Lower lobe of right lung (tissue), 2 donors: ENCODE data around the gene MIER1. TPM values are rescaled to one million over a fixed set of nuclear protein-coding genes. Genes with fewer than 3 reads are reported as not detected.
"Not testable (repeated sequence)": the region's sequence is repeated elsewhere in the genome, so short reads cannot be mapped to it uniquely, and the experiment has no call there.

Experiments
- ATAC-seq, 2 donors: fragments of 200-7000 bp; cut with Tn5 transposase; one replicate each; pipeline ENCODE4 v1.9.1; 2020 to 2022; ENCODE audit warnings: mild to moderate bottlenecking in 2 of 2, moderate library complexity in 2 of 2
- DNase-seq: peaks from one replicate; pipeline ENCODE4 v3.0.0-alpha.2; 2020
- H3K27ac ChIP-seq: fragments of 200-600 bp; one replicate; pipeline ENCODE4 v1.8.0; 2022
- H3K27me3 ChIP-seq: fragments of 200-600 bp; one replicate; pipeline ENCODE4 v1.8.0; 2022; ENCODE audit warnings: low read depth
- H3K36me3 ChIP-seq: fragments of 200-600 bp; one replicate; pipeline ENCODE4 v1.8.0; 2022; ENCODE audit warnings: mild to moderate bottlenecking
- H3K4me1 ChIP-seq: fragments of 200-600 bp; one replicate; pipeline ENCODE4 v1.8.0; 2022
- H3K4me3 ChIP-seq: fragments of 200-600 bp; one replicate; pipeline ENCODE4 v1.8.0; 2022; ENCODE audit warnings: mild to moderate bottlenecking
- H3K9me3 ChIP-seq: fragments of 200-600 bp; one replicate; pipeline ENCODE4 v1.8.0; 2022
- intact Hi-C: fragments of 100-400 bp; cut with DNase I; formaldehyde crosslinking; loops from one replicate; pipeline ENCODE4 v1.11.0; 2022
- long read RNA-seq: library from polyadenylated mRNA; unstranded; transcript quantifications from one replicate; pipeline ENCODE4 v2.0.0, GENCODE V29; 2021
- total RNA-seq: library from RNA; stranded (reverse); fragmentation: NEBNext Ultra II Directional; extraction: Animal tissue kit (Norgen Biotek cat#: 25700); gene quantifications from one replicate; pipeline ENCODE4 v1.2.1, GENCODE V29; 2021
- TF ChIP-seq, protein P1 (sequence below): fragments of 200-600 bp; IDR thresholded peaks from one replicate; pipeline ENCODE4 v1.8.0; 2022; ENCODE audit warnings: antibody characterized with exemption, mild to moderate bottlenecking
- donor health status: DM: no; HTN: yes; CAD: no; lungs with severe emphysema.

MIER1 gene
- total RNA-seq, result 44.0 TPM
- long read RNA-seq, full-length matches to known transcripts, result 18 of 42 reads
- long read RNA-seq, partial matches to known transcripts, result 8 of 42 reads
- long read RNA-seq, other reads (novel, unspliced or antisense), result 16 of 42 reads

- no peaks in the 10 kb centered on the region for H3K27me3 ChIP-seq
- no peaks in the 10 kb centered on the region for H3K36me3 ChIP-seq
- DNase-seq, result peak; percentile 99
- TF ChIP-seq, protein P1, sequence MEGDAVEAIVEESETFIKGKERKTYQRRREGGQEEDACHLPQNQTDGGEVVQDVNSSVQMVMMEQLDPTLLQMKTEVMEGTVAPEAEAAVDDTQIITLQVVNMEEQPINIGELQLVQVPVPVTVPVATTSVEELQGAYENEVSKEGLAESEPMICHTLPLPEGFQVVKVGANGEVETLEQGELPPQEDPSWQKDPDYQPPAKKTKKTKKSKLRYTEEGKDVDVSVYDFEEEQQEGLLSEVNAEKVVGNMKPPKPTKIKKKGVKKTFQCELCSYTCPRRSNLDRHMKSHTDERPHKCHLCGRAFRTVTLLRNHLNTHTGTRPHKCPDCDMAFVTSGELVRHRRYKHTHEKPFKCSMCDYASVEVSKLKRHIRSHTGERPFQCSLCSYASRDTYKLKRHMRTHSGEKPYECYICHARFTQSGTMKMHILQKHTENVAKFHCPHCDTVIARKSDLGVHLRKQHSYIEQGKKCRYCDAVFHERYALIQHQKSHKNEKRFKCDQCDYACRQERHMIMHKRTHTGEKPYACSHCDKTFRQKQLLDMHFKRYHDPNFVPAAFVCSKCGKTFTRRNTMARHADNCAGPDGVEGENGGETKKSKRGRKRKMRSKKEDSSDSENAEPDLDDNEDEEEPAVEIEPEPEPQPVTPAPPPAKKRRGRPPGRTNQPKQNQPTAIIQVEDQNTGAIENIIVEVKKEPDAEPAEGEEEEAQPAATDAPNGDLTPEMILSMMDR, result peak; percentile 32
- ATAC-seq, result peak; percentile 99
- H3K4me3 ChIP-seq, result peak within 1 kb of the TSS; percentile 79
- H3K9me3 ChIP-seq, result no peaks in the 10 kb centered on the region
- H3K4me1 ChIP-seq, result peaks cover 31% of the 10 kb centered on the region
- intact Hi-C loops, result no loop called here
- peak within 1 kb of the TSS; percentile 96 for H3K27ac ChIP-seq
These were observed at the start of gene MIER1, which contains the start of gene DNAI4 for GRCh38 chr1:66924756-66925557. MIER1 (plus strand) TSS chr1:66924990; CDS start chr1:66925029, 39 bp downstream. DNAI4 (minus strand) TSS chr1:66924856; CDS start chr1:66924831, 25 bp downstream.

- TF ChIP-seq, protein P1, result no peak
- no peaks in the 10 kb centered on the region for H3K36me3 ChIP-seq
- intact Hi-C loops, result no loop called here
- H3K27me3 ChIP-seq, result no peaks in the 10 kb centered on the region
- no peaks in the 10 kb centered on the region for H3K4me1 ChIP-seq
- DNase-seq (no peak), ATAC-seq (no peak)
- no peak overlapping the region for H3K4me3 ChIP-seq
- H3K9me3 ChIP-seq, result peaks cover 7% of the 10 kb centered on the region
- no peak overlapping the region for H3K27ac ChIP-seq
These were observed 48.1 kb upstream of the MIER1 start for GRCh38 chr1:66876664-66877063.

DNA sequence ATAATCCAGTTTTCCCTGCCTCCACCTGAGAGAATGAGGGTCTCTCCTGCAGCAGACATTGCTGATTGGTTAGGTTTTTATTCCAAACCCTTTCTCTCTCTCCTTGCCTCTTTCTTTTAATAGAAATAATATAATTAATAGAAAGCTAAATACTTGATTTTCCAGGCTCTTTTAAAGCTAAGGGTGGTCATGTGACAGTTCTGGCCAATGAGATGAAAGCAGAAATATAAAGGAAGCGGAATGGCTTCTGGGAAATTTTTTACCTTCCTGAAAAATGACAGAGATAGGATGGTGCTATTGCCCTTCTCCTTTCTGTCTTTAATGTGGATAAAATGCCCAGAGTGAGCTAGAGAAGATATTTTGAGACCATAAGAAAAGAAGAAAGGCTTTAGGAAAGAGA, 35.8 kb upstream of the MIER1 start:
- H3K4me3 ChIP-seq, result no peak overlapping the region
- DNase-seq (no peak), ATAC-seq (no peak)
- H3K27ac ChIP-seq, result no peak overlapping the region
- H3K4me1 ChIP-seq, result no peaks in the 10 kb centered on the region
- intact Hi-C loops, result no loop called here
- H3K36me3 ChIP-seq, result no peaks in the 10 kb centered on the region
- no peaks in the 10 kb centered on the region for H3K9me3 ChIP-seq
- no peaks in the 10 kb centered on the region for H3K27me3 ChIP-seq
- TF ChIP-seq, protein P1, result no peak

DNA sequence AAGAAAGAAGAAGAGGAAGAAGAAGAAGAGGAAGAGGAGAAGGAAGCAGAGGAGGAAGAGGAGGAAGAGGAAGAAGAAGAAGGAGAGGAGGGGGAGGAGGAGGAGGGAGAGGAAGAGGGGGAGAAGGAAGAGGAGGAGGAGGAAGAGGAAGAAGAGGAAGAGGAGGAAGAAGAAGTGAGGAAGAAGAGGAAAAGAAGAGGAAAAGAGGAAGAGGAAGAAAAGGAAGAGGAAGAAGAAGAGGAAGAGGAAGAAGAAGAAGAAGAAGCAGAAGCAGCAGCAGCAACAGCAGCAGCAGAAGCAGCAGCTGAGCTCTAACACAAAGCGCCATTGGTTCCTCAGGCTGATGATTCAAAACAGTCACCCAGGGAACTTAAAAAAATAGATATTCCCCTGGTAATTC, 34.2 kb upstream of the MIER1 start:
- no peak for ATAC-seq
- no peak overlapping the region for H3K4me3 ChIP-seq
- H3K4me1 ChIP-seq, result no peaks in the 10 kb centered on the region
- TF ChIP-seq, protein P1, result no peak
- intact Hi-C loops, result no loop called here
- no peaks in the 10 kb centered on the region for H3K9me3 ChIP-seq
- H3K27me3 ChIP-seq, result no peaks in the 10 kb centered on the region
- H3K27ac ChIP-seq, result no peak overlapping the region
- DNase-seq, result no peak
- H3K36me3 ChIP-seq, result no peaks in the 10 kb centered on the region

- DNase-seq, result no peak
- intact Hi-C loops, result no loop called here
- Histone ChIP-seq H3K27ac (no peak overlapping the region), H3K36me3 (no peaks in the 10 kb centered on the region), H3K9me3 (no peaks in the 10 kb centered on the region), H3K4me1 (no peaks in the 10 kb centered on the region), H3K4me3 (no peak overlapping the region), H3K27me3 (no peaks in the 10 kb centered on the region)
- TF ChIP-seq, protein P1, result no peak
- ATAC-seq, result no peak
These were observed 31.1 kb upstream of the MIER1 start for GRCh38 chr1:66893712-66894111.

DNA sequence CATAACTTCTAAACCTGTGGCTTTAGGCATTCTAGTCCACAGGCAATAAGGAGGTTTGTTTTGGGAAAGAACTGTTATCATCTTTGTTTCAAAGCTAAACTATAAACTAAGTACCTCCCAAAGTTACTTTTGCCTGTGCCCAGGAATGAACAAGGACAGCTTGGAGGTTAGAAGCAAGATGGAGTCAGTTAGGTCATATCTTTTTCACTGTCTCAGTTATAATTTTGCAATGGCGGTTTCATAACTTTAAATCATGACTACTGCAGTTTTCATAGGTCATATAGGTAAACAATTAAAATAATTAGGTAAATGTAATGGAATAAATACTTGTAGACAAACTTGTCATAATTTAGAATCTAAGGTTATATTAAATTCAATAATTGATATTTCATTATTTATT, 9.6 kb upstream of the MIER1 start:
- H3K4me3 ChIP-seq, ATAC-seq, H3K27ac ChIP-seq, H3K36me3 ChIP-seq, H3K27me3 ChIP-seq, H3K4me1 ChIP-seq, H3K9me3 ChIP-seq, DNase-seq, intact Hi-C loops: not testable (repeated sequence)
